HG03139 (cell line): ENCODE results near the gene ENSA.
"Not testable (repeated sequence)": the region's sequence is repeated elsewhere in the genome, so short reads cannot be mapped to it uniquely, and the experiment has no call there.

Experiments used
- ATAC-seq: cut with Tn5 transposase; IDR thresholded peaks from one replicate; pipeline ENCODE4 v1.9.1; 2021; ENCODE audit not compliant: unreplicated experiment

The ENSA gene

DNA sequence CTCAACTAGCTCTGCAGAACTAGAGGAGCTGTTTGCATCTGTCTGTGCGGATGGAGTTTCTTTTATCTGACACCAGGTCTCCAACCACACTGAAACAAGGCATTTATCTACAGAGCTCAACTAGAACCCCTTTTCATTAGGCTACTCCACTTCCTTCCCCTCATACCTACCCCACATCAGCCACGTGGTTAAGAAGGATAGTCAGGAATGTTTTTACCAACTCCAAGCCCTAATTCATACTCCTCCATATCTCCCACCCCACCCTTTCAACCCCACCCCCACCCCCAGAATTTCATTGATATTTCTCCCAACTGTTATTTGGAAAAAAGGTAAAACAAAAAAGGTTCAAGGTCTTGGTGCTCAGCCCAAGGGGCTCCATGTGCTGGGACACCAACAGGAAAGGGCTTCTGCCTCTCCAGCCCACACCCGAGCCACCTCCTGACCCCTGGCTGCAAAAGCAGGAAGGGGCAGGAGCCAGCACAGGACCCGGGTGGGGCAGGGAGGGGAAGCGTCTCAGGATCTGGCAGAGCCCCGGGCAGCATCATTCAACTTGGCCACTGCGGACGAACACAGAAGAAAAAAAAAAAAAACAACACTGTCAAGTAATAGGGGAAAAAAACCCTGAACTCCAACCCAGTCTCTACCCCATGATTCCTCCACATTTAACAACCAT, 7.0 kb downstream of the ENSA start:
- no peak for ATAC-seq

- ATAC-seq = no peak
Observed at GRCh38 chr1:150621497-150622302, 7.7 kb downstream of the ENSA start.

- no peak for ATAC-seq
Observed at GRCh38 chr1:150620919-150621318, 8.5 kb downstream of the ENSA start.

- ATAC-seq = no peak
Observed at GRCh38 chr1:150619576-150620509, 9.6 kb downstream of the ENSA start.

GRCh38 chr1:150615346-150616201, 13.8 kb downstream of the ENSA start:
- no peak for ATAC-seq

DNA sequence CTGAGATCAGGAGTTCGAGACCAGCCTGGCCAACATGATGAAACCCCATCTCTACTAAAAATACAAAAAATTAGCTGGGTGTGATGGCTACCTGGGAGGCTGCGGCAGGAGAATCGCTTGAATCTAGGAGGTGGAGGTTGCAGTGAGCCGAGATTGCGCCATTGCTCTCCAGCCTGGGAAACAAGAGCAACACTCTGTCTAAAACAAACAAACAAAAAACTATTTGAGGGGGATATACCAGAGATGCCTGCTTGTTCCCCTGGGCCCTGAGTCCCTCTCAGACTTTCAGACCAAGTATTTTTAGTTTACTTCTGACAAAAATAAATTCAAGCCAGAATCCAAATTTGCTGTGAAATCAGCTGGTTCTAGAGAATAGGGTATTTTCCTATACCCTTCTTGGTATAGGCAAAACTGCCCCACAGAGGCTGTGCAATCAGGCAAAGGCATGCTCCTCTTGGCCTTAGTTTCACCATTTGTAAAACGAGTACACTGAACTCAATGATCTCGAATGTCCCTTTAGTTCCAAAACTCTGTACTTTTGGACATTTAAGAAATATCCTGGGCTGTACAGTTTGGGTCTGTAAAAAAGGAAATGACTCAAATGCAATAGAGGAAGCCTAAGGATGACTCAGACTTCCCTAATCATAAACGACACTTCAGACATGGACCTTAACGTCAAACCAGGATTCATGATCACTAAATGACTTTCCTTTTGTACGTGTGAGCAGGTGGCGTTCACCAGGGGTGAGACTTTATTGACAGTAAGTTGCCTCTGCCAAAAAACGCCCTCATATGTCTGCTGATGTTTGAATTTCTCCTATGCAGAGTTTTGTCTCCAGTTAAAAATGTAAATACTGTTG, 16.1 kb downstream of the ENSA start:
- ATAC-seq = no peak

- no peak for ATAC-seq
Observed at GRCh38 chr1:150612014-150612345, 17.4 kb downstream of the ENSA start.

- ATAC-seq = no peak
Observed at GRCh38 chr1:150610576-150610975, 18.8 kb downstream of the ENSA start.

GRCh38 chr1:150609732-150610131, 19.7 kb downstream of the ENSA start:
- ATAC-seq = no peak

GRCh38 chr1:150606463-150607142, 22.8 kb downstream of the ENSA start:
- no peak for ATAC-seq

DNA sequence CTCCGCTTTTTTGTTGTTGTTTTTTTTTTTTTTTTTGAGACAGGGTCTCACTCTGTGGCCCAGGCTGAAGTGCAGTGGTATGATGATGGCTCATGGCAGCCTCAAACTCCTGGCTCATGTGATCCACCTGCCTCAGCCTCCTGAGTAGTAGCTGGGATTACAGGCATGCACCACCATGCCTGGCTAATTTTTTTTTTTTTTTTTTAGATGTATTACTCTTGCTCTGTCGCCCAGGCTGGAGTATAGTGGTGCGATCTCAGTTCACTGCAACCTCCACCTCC, 24.0 kb downstream of the ENSA start:
- not testable (repeated sequence) for ATAC-seq

DNA sequence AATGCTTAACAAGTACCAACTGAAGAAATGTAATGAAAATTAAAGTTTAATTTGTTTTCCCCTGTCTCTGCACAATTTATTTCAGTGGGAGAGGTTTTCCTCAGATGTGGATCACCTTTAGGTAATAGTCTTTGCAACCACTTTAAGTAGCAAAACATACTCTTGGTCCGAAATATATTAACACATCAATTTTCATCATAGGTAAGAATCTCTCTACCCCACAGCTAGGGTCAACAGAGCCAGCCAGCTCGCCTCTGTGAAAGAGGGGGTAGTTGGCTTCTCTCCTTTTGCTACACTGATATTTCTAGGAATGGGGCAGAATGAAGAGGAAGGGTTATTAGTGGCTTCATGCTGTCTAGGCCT, 25.2 kb downstream of the ENSA start:
- ATAC-seq = no peak

DNA sequence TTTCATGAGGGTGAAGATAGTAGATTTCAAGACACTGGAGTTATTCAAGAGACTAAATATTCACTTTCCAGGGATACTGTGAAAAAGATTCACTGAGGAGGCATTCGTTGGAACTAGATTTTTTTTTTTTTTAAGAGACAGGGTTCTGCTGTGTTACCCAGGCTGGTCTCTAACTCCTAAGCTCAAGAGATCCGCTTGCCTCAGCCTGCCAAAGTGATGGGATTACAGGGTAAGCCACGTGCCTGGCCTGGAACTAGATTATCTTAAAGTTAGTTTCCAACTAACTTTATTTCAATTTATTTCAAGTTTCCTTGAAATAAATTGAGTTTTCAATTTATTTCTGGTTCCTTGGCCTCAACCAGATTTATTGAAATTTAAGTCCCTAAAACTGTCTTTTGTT, 25.7 kb downstream of the ENSA start:
- no peak for ATAC-seq

GRCh38 chr1:150602372-150602771, 27.0 kb downstream of the ENSA start:
- not testable (repeated sequence) for ATAC-seq

GRCh38 chr1:150601540-150601939, 27.9 kb downstream of the ENSA start:
- no peak for ATAC-seq

DNA sequence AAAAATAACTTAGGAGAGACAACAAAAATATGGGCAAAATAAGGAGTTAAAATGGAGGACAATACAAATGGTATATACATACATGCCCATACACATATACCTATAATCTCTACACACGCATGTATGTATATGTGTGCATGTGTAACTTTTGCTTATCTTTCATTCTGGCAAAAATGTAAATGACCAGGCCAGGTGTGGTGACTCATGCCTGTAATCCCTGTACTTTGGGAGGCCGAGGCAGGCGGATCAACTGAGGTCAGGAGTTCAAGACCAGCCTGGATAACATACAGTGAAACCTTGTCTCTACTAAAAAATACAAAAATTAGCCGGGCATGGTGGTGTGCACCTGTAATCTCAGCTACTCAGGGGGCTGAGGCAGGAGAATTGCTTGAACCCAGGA, 31.1 kb downstream of the ENSA start:
- ATAC-seq = not testable (repeated sequence)

DNA sequence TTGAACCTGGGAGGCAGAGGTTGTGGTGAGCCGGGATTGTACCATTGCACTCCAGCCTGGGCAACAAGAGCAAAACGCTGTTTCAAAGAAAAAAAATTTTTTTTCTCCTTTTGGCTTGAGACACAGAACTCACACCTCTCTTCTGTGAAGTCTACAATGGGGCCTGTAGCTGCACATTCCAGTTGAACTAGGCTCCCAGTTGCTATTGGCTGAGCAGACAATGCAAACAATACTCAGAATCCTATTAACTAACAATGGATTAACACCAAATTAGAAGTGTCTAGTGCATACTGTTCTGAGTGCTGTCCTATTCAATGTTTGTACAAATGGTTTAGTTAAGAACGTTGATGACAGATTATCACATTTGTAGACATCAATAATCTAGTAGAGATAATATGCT, 32.4 kb downstream of the ENSA start:
- ATAC-seq = no peak

DNA sequence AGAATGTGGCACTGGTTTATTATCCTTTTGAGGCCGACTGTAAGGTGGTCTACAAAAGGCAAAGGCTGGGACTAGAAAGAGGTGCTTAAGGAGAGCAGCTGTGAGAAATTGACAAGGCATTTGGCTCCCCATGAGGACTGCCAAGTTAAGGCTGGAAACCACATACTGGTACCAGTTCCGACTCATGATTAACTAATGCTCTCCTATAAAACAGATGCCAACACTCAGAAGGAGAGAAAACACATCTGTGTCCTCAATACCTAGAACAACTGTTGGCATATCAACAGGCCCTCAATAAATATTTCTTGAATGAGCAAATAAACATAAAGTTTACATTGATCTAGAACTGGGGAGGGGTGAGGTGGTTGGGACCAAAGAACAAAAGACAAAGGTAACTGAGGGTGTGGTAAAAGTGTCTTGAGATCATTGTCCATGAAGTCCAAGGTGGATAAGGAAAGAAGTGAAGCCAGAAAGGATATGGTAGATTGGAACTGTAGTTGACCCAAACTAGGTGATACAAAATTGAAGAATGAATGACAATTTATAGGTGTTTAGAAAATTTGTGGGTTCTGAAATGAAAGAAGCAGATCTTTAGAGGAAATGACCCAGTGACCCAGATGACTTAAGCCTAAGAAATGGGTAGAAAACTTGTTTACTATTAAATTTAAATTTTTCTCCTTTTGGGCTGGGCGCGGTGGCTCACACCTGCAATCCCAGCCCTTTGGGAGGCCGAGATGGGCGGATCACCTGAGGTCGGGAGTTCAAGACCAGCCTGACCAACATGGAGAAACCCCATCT, 33.1 kb downstream of the ENSA start:
- no peak for ATAC-seq

- no peak for ATAC-seq
Observed at GRCh38 chr1:150582371-150582770, 47.0 kb downstream of the ENSA start.
